IPS DF 6.9 (cell line): ENCODE results near the gene MYPN.

ENCODE experiments used
- DNase-seq: peaks from one replicate; pipeline ENCODE4 v3.0.0-alpha.2; 2013; ENCODE audit warnings: low read depth, low spot score
- H3K27ac ChIP-seq: one replicate; pipeline ENCODE4 v1.5.1; 2013; ENCODE audit warnings: low read length, control low read depth
- H3K27me3 ChIP-seq: 2 replicates; pipeline ENCODE4 v1.6.1; 2013; ENCODE audit warnings: mild to moderate bottlenecking, low read length; ENCODE audit not compliant: control insufficient read depth, insufficient read depth
- H3K36me3 ChIP-seq: 2 replicates; pipeline ENCODE4 v1.6.1; 2013; ENCODE audit warnings: low read length; ENCODE audit not compliant: control insufficient read depth, insufficient read depth
- H3K4me1 ChIP-seq: 2 replicates; pipeline ENCODE4 v1.6.1; 2013; ENCODE audit warnings: low read length; ENCODE audit not compliant: control insufficient read depth, insufficient read depth
- H3K4me3 ChIP-seq: 2 replicates; pipeline ENCODE4 v1.5.1; 2013; ENCODE audit warnings: mild to moderate bottlenecking, low read length
- H3K9me3 ChIP-seq: 2 replicates; pipeline ENCODE4 v1.6.1; 2013; ENCODE audit warnings: low read length, inconsistent platforms; ENCODE audit not compliant: control insufficient read depth, insufficient read depth
- WGBS: extraction: QIAGEN DNeasy Blood & Tissue Kit; methylation state at CpG from one replicate; pipeline ENCODE4 v1.1.7; 2013; ENCODE audit warnings: mixed read lengths, missing lambda C conversion rate; ENCODE audit not compliant: insufficient read length, insufficient coverage; 5-methylcytosine and 5-hydroxymethylcytosine counted together

The MYPN gene

GRCh38 chr10:68090586-68090985 is 18.7 kb upstream of the MYPN start:
- Histone ChIP-seq H3K9me3 (no peaks in the 10 kb centered on the region), H3K4me1 (no peaks in the 10 kb centered on the region)

GRCh38 chr10:68092512-68092911 is 16.8 kb upstream of the MYPN start:
- H3K9me3 ChIP-seq: no peaks in the 10 kb centered on the region
- no CpG with 5 or more reads among the region's 2 CpGs for WGBS
- no peaks in the 10 kb centered on the region for H3K27me3 ChIP-seq
- no peaks in the 10 kb centered on the region for H3K36me3 ChIP-seq
- DNase-seq: no peak
- no peak overlapping the region for H3K4me3 ChIP-seq
- no peak overlapping the region for H3K27ac ChIP-seq
- no peaks in the 10 kb centered on the region for H3K4me1 ChIP-seq

More at GRCh38 chr10:68090586-68090985, 18.7 kb upstream of the MYPN start:
- Histone ChIP-seq H3K36me3 (no peaks in the 10 kb centered on the region), H3K27ac (no peak overlapping the region), H3K4me3 (no peak overlapping the region), H3K27me3 (no peaks in the 10 kb centered on the region)
- no CpG with 5 or more reads among the region's 4 CpGs for WGBS
- no peak for DNase-seq

- H3K27ac ChIP-seq: no peak overlapping the region
- H3K27me3 ChIP-seq: no peaks in the 10 kb centered on the region
- DNase-seq: no peak
- H3K4me3 ChIP-seq: no peak overlapping the region
- no peaks in the 10 kb centered on the region for H3K4me1 ChIP-seq
- no peaks in the 10 kb centered on the region for H3K36me3 ChIP-seq
- no peaks in the 10 kb centered on the region for H3K9me3 ChIP-seq
- WGBS: no CpG with 5 or more reads among the region's 2 CpGs
These were observed 14.1 kb upstream of the MYPN start for GRCh38 chr10:68095153-68095552.

GRCh38 chr10:68096913-68097516 is 12.3 kb upstream of the MYPN start:
- Histone ChIP-seq H3K27me3 (no peaks in the 10 kb centered on the region), H3K4me1 (no peaks in the 10 kb centered on the region), H3K9me3 (no peaks in the 10 kb centered on the region), H3K27ac (no peak overlapping the region), H3K36me3 (no peaks in the 10 kb centered on the region), H3K4me3 (no peak overlapping the region)
- DNase-seq: no peak
- WGBS: no CpG with 5 or more reads among the region's 4 CpGs

GRCh38 chr10:68099736-68100135 is 9.6 kb upstream of the MYPN start:
- H3K36me3 ChIP-seq: no peaks in the 10 kb centered on the region
- H3K9me3 ChIP-seq: no peaks in the 10 kb centered on the region
- H3K4me3 ChIP-seq: no peak overlapping the region
- H3K27ac ChIP-seq: no peak overlapping the region
- H3K4me1 ChIP-seq: no peaks in the 10 kb centered on the region
- DNase-seq: no peak
- no CpG with 5 or more reads among the region's 3 CpGs for WGBS
- no peaks in the 10 kb centered on the region for H3K27me3 ChIP-seq

- Histone ChIP-seq H3K27ac (no peak overlapping the region), H3K36me3 (no peaks in the 10 kb centered on the region), H3K4me3 (no peak overlapping the region), H3K27me3 (no peaks in the 10 kb centered on the region), H3K4me1 (no peaks in the 10 kb centered on the region), H3K9me3 (no peaks in the 10 kb centered on the region)
- no peak for DNase-seq
- 100% methylated on average over 1 of the region's 2 CpGs for WGBS
These were observed 8.2 kb upstream of the MYPN start for GRCh38 chr10:68101066-68101465.

GRCh38 chr10:68103261-68103878 is 5.9 kb upstream of the MYPN start:
- no peak overlapping the region for H3K27ac ChIP-seq
- no CpG with 5 or more reads among the region's 4 CpGs for WGBS
- no peaks in the 10 kb centered on the region for H3K36me3 ChIP-seq
- no peaks in the 10 kb centered on the region for H3K4me1 ChIP-seq
- H3K9me3 ChIP-seq: no peaks in the 10 kb centered on the region
- DNase-seq: no peak
- no peak overlapping the region for H3K4me3 ChIP-seq
- no peaks in the 10 kb centered on the region for H3K27me3 ChIP-seq

GRCh38 chr10:68103901-68104300 is 5.4 kb upstream of the MYPN start:
- no peak for DNase-seq
- H3K27me3 ChIP-seq: no peaks in the 10 kb centered on the region
- H3K36me3 ChIP-seq: no peaks in the 10 kb centered on the region
- no peak overlapping the region for H3K4me3 ChIP-seq
- no peaks in the 10 kb centered on the region for H3K4me1 ChIP-seq
- no peak overlapping the region for H3K27ac ChIP-seq
- H3K9me3 ChIP-seq: no peaks in the 10 kb centered on the region
- no CpG with 5 or more reads among the region's 3 CpGs for WGBS

GRCh38 chr10:68105820-68106219 is 3.5 kb upstream of the MYPN start:
- Histone ChIP-seq H3K27me3 (no peaks in the 10 kb centered on the region), H3K4me1 (no peaks in the 10 kb centered on the region), H3K27ac (no peak overlapping the region), H3K36me3 (no peaks in the 10 kb centered on the region), H3K9me3 (no peaks in the 10 kb centered on the region), H3K4me3 (no peak overlapping the region)
- DNase-seq: no peak
- no CpG with 5 or more reads among the region's 3 CpGs for WGBS

GRCh38 chr10:68106656-68107055 is 2.6 kb upstream of the MYPN start:
- Histone ChIP-seq H3K27ac (no peak overlapping the region), H3K36me3 (no peaks in the 10 kb centered on the region), H3K4me1 (no peaks in the 10 kb centered on the region), H3K4me3 (no peak overlapping the region), H3K27me3 (no peaks in the 10 kb centered on the region), H3K9me3 (no peaks in the 10 kb centered on the region)
- DNase-seq: no peak
- no CpG with 5 or more reads among the region's 3 CpGs for WGBS

GRCh38 chr10:68107651-68108050 is 1.6 kb upstream of the MYPN start:
- WGBS: no CpG with 5 or more reads among the region's 1 CpG
- DNase-seq: no peak
- Histone ChIP-seq H3K4me1 (no peaks in the 10 kb centered on the region), H3K4me3 (no peak overlapping the region), H3K27ac (no peak overlapping the region), H3K27me3 (no peaks in the 10 kb centered on the region), H3K36me3 (no peaks in the 10 kb centered on the region), H3K9me3 (no peaks in the 10 kb centered on the region)
